ENCODE data around the gene TBCA.

Gene TBCA

GRCh38 chr5:77773734-77774280, 2.3 kb downstream of the TBCA start:
- no peak for TF ChIP-seq CTCF (IDR thresholded peaks at IDR 0.05; ENCODE audit: extremely low read depth, missing control alignments)
- no peak for DNase-seq (ENCODE audit: low spot score)

- no peak for DNase-seq (ENCODE audit: low spot score)
Measured at GRCh38 chr5:77772729-77773128, 3.4 kb downstream of the TBCA start.

GRCh38 chr5:77771452-77771851, 4.7 kb downstream of the TBCA start:
- DNase-seq (ENCODE audit: low spot score), result no peak
- no peak for TF ChIP-seq CTCF (IDR thresholded peaks at IDR 0.05; ENCODE audit: extremely low read depth, missing control alignments)

More at GRCh38 chr5:77772729-77773128, 3.4 kb downstream of the TBCA start:
- no peak for TF ChIP-seq CTCF (IDR thresholded peaks at IDR 0.05; ENCODE audit: extremely low read depth, missing control alignments)

GRCh38 chr5:77770293-77771005, 5.7 kb downstream of the TBCA start:
- TF ChIP-seq CTCF (IDR thresholded peaks at IDR 0.05; ENCODE audit: extremely low read depth, missing control alignments), result no peak
- no peak for DNase-seq (ENCODE audit: low spot score)

- TF ChIP-seq CTCF (IDR thresholded peaks at IDR 0.05; ENCODE audit: extremely low read depth, missing control alignments), result no peak
Measured at GRCh38 chr5:77768978-77769377, 7.2 kb downstream of the TBCA start.

GRCh38 chr5:77767301-77767700, 8.8 kb downstream of the TBCA start:
- DNase-seq (ENCODE audit: low spot score), result no peak

More at GRCh38 chr5:77768978-77769377, 7.2 kb downstream of the TBCA start:
- no peak for DNase-seq (ENCODE audit: low spot score)

More at GRCh38 chr5:77767301-77767700, 8.8 kb downstream of the TBCA start:
- TF ChIP-seq CTCF (IDR thresholded peaks at IDR 0.05; ENCODE audit: extremely low read depth, missing control alignments), result no peak

Measured in GM20000 (cell line).